HG03060 (cell line): ENCODE data around the gene GET4.
"Not testable (repeated sequence)": the region's sequence is repeated elsewhere in the genome, so short reads cannot be mapped to it uniquely, and the experiment has no call there.

Source experiments
- ATAC-seq: cut with Tn5 transposase; IDR thresholded peaks from one replicate; pipeline ENCODE4 v1.9.1; 2021; ENCODE audit warnings: low read depth, moderate number of reproducible peaks; ENCODE audit not compliant: unreplicated experiment

GET4 gene

GRCh38 chr7:844514-844913 lies 31.8 kb upstream of the GET4 start:
- ATAC-seq: no peak

DNA sequence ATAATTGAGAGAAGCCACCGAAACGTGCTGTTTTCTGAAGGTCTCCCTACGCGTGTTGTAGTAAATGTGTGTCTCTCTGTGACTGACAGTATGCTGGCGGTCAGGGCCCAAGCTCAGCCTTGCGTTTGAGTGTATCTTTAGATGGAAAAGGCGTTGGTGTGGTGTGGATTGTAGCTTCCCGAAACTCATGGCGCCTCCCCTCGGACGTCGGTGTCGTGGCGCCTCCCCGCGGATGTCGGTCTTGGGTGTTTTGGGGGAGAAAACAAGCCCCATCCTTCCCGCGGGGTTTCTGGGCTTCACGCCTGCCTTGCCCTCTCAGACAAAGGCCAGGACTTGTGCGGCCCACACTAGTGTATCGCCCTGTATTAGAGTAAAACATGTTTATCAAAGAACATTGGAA lies 31.3 kb upstream of the GET4 start:
- ATAC-seq: no peak

GRCh38 chr7:845731-846130 lies 30.6 kb upstream of the GET4 start:
- ATAC-seq: no peak

DNA sequence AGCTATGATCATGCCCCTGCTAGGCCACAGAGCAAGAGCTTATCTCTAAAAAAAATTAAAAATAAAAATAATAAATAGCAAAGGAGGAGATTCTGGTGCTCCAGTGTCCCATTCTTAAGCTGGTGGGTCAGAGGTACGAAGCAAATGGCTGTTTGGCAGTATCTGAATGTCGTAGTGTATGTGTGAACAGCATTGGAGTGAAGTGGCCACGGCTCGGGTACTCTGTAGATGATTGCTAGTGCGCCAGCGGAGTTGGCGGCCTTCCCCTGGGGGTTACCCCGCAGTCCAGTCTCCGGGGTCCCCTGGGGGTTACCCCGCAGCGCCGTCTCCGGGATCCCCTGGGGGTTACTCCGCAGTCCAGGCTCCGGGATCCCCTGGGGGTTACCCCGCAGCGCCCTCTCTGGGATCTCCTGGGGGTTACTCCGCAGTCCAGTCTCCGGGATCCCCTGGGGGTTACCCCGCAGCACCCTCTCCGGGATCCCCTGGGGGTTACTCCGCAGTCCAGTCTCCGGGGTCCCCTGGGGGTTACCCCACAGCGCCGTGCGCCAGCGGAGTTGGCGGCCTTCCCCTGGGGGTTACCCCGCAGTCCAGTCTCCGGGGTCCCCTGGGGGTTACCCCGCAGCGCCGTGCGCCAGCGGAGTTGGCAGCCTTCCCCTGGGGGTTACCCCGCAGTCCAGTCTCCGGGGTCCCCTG lies 29.2 kb upstream of the GET4 start:
- not testable (repeated sequence) for ATAC-seq

DNA sequence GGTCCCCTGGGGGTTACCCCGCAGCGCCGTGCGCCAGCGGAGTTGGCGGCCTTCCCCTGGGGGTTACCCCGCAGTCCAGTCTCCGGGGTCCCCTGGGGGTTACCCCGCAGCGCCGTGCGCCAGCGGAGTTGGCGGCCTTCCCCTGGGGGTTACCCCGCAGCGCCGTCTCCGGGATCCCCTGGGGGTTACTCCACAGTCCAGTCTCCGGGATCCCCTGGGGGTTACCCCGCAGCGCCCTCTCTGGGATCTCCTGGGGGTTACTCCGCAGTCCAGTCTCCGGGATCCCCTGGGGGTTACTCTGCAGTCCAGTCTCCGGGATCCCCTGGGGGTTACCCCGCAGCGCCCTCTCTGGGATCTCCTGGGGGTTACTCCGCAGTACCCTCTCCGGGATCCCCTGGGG lies 28.6 kb upstream of the GET4 start:
- not testable (repeated sequence) for ATAC-seq

- no peak for ATAC-seq
Measured at GRCh38 chr7:849145-849544, 27.2 kb upstream of the GET4 start.

DNA sequence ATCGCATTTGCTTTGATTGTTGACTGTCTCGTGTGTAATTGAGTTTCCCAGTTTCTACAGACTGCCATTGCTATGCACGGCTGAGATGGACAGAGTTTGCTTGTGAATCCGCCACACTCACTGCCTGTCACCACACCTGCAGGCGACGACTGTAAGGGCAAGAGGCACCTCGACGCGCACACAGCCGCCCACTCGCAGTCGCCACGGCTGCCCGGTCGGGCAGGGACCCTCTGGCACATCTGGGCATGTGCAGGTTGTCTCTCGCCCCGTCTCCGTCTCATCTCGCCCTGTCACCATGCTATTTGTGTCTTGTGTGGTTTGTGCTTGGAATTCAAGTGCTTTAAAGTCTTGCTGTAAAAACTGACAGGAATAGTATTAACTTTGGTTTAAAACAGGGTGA lies 26.6 kb upstream of the GET4 start:
- no peak for ATAC-seq

GRCh38 chr7:851204-851603 lies 25.1 kb upstream of the GET4 start:
- no peak for ATAC-seq

DNA sequence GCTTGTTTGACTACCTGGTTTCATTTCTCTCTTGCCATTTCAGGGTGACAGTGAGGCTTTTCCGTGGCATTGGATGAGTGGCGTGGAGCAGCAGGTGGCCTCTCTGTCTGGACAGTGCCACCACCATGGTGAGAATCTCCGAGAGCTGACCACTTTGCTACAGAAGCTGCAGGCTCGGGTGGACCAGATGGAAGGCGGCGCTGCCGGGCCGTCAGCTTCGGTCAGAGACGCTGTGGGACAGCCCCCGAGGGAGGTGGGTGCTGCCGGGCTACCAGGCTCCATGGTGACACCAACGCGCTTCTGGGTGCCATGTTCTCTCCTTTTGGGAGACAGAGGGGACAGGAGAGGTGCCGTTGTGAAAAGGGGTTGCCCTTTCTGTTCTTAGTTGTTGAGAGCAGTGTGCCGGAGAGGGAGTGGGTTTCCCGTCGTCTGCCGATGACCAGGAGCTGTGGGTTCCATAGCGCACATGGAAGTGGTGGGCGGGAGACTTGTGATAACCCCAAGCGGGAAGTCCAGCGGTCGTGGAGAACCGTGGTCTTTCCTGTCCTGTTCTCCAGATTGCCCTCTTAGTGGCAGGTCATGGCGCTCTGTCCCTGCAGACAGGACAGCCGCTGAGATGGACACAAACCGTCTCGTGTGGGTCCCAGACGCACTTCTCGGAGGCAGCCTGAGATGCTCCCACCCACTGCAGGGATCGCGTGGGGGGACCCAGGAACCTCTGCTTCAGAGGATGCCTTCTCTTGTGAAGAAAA lies 22.8 kb upstream of the GET4 start:
- no peak for ATAC-seq

GRCh38 chr7:854118-854775 lies 22.1 kb upstream of the GET4 start:
- ATAC-seq: no peak

DNA sequence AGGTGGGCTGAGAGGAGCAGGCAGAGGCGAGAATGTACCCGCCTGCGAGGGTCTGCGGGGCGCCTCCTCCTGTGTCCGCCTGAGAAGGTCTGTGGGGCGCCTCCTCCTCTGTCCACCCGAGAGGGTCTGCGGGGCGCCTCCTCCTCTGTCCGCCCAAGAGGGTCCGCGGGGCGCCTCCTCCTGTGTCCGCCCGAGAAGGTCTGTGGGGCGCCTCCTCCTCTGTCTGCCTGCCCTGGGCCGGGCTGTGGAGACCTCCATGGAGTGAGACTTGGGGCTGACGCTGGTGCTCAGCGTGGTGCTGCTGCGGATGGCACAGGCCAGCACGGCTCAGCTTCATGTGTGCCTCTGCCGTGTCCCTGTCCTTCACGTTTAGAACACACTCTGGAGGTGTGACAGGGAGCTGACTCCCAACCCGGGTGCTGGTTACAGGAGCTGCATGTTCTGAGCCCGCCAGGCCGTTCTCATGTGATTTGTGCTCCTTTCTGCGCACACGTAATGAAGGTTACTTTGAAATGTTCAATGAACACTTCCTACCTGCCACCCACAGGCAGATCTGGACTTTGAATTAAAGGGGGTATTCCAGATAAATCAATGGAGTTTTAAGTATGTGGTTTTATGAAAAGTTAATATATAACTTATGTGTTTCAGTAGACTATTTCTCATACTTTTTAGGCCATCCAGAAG lies 20.5 kb upstream of the GET4 start:
- no peak for ATAC-seq

DNA sequence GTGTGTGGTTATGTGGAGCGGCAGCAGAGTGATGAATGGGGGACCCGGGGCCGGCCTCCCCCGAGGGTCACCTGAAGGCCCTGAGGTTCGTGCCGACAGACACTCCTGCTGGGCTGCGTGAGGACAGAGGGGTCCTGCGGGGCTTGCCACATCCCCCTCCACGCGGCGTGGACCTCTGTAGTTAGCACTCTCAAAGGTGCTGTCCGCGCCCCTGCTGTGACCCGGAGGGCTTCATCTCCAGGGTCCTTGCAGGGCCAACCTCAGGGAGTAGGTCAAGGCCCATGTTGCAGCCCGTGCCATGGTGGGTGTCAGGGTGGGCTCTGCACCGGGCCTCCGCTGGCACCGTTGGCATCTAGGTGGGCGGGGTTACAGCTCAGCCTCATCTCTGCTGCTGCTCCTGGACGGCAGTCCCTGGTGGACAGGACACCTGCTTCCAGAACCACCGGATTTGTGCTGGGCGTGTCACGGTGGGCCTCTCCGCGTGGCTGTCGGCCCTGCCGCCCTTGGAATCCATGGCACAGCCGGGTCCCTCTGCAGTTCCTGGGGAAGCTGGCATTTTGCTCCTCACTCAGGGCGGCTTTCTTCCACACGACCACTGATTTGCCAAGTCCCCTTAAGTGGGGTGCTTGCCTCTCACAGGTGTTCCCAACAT lies 19.8 kb upstream of the GET4 start:
- no peak for ATAC-seq

DNA sequence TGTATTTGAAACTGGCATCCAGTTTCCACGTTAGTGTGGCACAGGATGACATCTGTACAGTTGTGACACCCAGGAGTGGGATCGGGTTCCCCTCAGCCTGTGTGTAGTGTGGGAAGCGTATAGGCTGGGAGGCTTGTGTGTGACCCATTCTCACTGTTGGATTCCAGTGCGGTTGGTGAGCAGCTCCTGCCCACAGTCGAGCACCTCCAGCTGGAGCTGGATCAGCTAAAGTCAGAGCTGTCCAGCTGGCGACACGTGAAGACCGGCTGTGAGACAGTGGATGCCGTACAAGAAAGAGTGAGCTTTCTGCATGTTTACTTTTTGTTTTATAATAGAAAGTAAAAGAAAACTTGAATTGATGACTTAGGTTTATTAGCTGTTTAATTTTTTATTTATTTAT lies 18.7 kb upstream of the GET4 start:
- ATAC-seq: no peak

DNA sequence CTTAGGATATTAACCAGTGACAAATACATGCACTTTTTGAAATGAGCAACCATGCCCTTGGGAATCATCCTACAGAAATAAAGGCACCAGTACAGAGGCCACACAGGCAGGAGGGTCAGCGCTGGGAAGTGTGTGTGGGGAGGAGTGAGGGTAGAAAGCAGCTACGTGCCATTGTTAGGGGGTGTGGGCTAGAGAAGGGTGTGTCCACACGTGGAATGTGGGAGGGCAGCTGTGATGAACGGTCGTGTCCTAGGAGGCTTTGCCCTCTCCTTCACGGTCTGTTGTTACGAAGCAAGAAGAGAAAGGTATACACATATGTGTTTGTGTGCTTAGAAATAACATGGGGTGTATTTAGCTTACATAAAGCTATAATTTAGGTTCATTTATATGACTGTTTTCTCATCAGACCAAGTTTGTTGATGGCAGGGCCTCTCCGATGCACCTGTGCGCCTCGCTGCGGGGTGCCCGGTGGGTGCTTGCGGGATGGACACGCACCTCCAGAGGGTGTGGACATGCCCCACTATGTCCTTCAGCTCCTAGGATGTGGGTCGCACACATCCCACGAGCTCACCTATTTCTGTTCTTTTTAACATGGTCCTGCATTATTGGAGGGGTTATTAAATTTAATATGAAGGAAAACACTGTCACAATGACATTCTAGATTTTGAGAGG lies 16.9 kb upstream of the GET4 start:
- no peak for ATAC-seq

- no peak for ATAC-seq
Measured at GRCh38 chr7:860149-860548, 16.2 kb upstream of the GET4 start.

DNA sequence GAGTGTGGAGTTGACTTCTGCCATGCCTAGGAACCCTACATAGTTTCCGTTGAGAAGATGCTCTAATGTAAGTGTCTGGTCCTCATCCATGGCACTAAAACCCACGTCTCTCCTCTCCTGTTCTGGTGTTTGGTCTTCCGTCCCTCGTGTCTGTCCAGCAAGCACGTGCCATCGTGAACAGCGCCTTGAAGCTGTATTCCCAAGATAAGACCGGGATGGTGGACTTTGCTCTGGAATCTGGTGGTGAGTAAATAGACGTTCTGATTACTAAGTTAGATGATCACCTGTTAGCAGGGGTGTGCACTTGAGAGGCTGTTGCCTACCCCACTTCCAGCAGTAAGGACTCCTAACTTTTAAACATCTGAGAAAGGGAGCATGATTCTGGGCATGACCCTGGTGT lies 15.1 kb upstream of the GET4 start:
- ATAC-seq: no peak

DNA sequence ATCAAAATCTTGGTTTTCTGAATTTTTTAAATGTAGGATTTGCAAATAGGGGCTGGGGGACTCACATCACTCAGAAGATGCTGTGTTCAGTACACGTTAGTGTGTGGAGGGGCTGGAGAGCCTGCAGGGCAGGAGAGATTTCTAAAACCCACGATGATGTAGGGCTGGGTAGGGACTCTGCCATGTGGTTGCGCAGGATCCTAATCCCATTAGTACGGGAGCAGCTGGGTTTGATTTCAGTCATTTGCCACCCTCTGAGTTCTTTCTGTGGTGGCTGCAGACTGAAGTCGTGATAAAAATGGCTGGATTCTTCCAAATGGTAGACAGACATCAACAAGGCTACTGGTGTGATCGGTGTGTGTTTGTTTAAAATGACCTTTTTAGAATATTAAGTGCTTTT lies 14.2 kb upstream of the GET4 start:
- ATAC-seq: no peak

DNA sequence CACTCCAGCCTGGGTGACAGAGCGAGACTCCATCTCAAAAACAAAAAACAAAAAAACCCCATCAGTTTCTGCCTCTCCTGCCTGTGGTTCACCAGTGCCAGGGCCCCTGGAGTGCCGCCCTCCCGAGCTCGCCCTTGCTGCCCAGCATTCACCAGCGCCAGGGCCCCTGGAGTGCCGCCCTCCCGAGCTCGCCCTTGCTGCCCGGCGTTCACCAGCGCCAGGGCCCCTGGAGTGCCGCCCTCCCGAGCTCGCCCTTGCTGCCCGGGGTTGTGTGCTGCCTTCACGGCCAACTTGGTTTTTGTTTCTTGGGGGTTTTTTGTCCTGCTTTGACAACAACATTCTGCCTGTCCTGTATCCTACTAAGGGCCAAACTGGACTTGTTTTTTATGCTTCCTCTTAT lies 13.2 kb upstream of the GET4 start:
- no peak for ATAC-seq

GRCh38 chr7:865921-866320 lies 10.4 kb upstream of the GET4 start:
- ATAC-seq: no peak

DNA sequence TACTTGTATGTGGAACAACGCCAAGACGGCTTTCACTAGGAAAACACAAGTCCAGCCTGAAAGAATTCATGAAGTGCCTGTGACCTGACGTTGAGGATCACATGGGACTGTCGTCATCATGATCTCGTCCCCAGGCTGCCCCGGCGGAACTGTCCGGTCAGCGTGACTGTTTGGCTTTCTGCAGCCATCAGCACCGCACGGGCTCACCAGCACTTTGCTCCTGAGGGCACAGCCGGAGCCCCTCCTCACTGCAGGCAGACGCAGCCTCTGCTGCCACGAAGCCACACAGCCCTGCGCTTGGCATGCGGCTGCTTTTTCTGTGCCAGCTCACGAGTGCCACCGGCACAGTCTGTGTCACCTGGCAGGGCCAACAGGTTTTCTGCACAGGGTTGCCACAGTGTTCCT lies 9.4 kb upstream of the GET4 start:
- no peak for ATAC-seq
